Measurements from ENCODE around the gene TRIO. TPM values are rescaled to one million over a fixed set of nuclear protein-coding genes. Genes with fewer than 3 reads are reported as not detected.

TRIO gene
- total RNA-seq, 3 donors from 2014 or later (not counting 1 experiment from before 2014, with no cell fraction given) = 84.6 to 136 (median 94.3) TPM

- H3K4me3 Mint-ChIP-seq = no peak overlapping the region
- H3K27ac ChIP-seq (ENCODE audit: low read length) = no peak overlapping the region
- H3K36me3 Mint-ChIP-seq = no peaks in the 10 kb centered on the region
- TF ChIP-seq CTCF (IDR thresholded peaks at IDR 0.05) = no peak
- ATAC-seq (no peak), DNase-seq (no peak)
- H3K27me3 Mint-ChIP-seq (ENCODE audit: low read depth in 2 of 2) = no peaks in the 10 kb centered on the region
- no peaks in the 10 kb centered on the region for H3K4me1 ChIP-seq (ENCODE audit: control insufficient read depth, insufficient read depth, low read length)
- H3K36me3 ChIP-seq (ENCODE audit: control insufficient read depth, insufficient read depth, low read length) = peaks cover 5% of the 10 kb centered on the region
- no peaks in the 10 kb centered on the region for H3K9me3 Mint-ChIP-seq
- H3K4me1 Mint-ChIP-seq = no peaks in the 10 kb centered on the region
- intact Hi-C loops (cut with micrococcal nuclease) = no loop called here
- H3K9me3 ChIP-seq (ENCODE audit: control insufficient read depth, insufficient read depth, low read length) = no peaks in the 10 kb centered on the region
- 90% methylated on average over 12 of the region's 12 CpGs for WGBS (ENCODE audit: insufficient coverage)
- no peak overlapping the region for H3K4me3 ChIP-seq (ENCODE audit: low read length)
- H3K27ac Mint-ChIP-seq = no peak overlapping the region
- H3K27me3 ChIP-seq (ENCODE audit: control insufficient read depth, insufficient read depth, low read length) = no peaks in the 10 kb centered on the region
Observed at GRCh38 chr5:14416621-14417275, 273.6 kb downstream of the TRIO start.

GRCh38 chr5:14417276-14417730, 274.2 kb downstream of the TRIO start:
- H3K4me3 Mint-ChIP-seq = no peak overlapping the region
- DNase-seq = no peak
- H3K9me3 ChIP-seq (ENCODE audit: control insufficient read depth, insufficient read depth, low read length) = no peaks in the 10 kb centered on the region
- H3K4me1 Mint-ChIP-seq = no peaks in the 10 kb centered on the region
- no peaks in the 10 kb centered on the region for H3K27me3 ChIP-seq (ENCODE audit: control insufficient read depth, insufficient read depth, low read length)
- WGBS (ENCODE audit: insufficient coverage) = 88% methylated on average over 5 of the region's 5 CpGs
- H3K27ac ChIP-seq (ENCODE audit: low read length) = no peak overlapping the region
- no peak for TF ChIP-seq CTCF (IDR thresholded peaks at IDR 0.05)
- peaks cover 7% of the 10 kb centered on the region for H3K36me3 ChIP-seq (ENCODE audit: control insufficient read depth, insufficient read depth, low read length)
- H3K27ac Mint-ChIP-seq = no peak overlapping the region
- intact Hi-C loops (cut with micrococcal nuclease) = no loop called here
- no peaks in the 10 kb centered on the region for H3K9me3 Mint-ChIP-seq
- ATAC-seq = no peak
- H3K4me1 ChIP-seq (ENCODE audit: control insufficient read depth, insufficient read depth, low read length) = no peaks in the 10 kb centered on the region
- H3K27me3 Mint-ChIP-seq (ENCODE audit: low read depth in 2 of 2) = no peaks in the 10 kb centered on the region
- H3K4me3 ChIP-seq (ENCODE audit: low read length) = no peak overlapping the region
- no peaks in the 10 kb centered on the region for H3K36me3 Mint-ChIP-seq

DNA sequence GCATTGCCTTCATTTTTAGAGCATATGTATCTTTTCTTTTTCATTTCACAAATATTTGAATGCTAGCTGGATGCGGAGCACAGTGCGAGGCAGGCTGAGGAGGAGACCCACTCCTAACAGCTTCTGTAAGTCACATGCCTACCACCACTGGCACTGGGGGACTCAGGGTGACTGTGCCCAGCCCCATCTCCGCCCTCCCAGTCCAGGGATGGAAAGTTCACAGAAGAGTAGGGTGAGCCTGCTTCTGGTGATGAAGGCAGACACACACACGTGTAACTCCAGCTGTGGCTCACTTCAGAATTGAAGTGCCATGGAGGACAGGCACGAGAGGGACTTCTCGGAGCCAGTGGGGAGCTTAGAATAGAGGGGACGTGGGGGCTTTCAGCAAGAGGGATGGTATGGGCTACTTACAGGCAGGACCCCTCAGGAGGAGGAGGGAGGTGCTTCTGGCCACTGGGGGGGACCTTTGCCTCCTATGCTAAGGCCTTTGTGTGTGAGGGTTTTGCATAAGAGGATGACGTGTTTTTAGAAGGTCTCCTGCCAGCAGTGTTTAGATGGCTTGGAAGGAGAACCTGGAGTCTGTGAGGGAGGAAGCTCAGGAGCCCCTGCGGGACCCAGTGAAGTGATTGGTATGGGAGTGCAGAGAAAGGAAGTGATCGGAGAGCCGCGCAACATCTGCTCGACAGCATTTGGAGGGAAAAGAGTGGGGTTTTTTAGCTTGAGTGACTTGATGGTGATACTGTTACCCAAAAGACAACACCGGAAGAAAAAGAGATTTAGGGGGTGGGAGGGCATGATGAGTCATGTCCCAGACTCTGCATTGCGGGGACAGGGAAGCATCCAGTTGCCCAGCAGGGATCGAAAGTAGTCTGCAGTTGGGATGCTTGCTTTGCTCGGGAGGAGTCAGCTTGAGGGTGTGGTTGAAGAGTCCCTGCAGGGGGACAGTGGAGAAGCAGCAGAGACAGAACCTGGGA, 274.9 kb downstream of the TRIO start:
- 84% methylated on average over 17 of the region's 17 CpGs for WGBS (ENCODE audit: insufficient coverage)
- H3K27ac ChIP-seq (ENCODE audit: low read length) = no peak overlapping the region
- no peaks in the 10 kb centered on the region for H3K9me3 ChIP-seq (ENCODE audit: control insufficient read depth, insufficient read depth, low read length)
- intact Hi-C loops (cut with micrococcal nuclease) = no loop called here
- ATAC-seq = no peak
- no peak for TF ChIP-seq CTCF (IDR thresholded peaks at IDR 0.05)
- no peak overlapping the region for H3K27ac Mint-ChIP-seq
- no peaks in the 10 kb centered on the region for H3K27me3 Mint-ChIP-seq (ENCODE audit: low read depth in 2 of 2)
- no peaks in the 10 kb centered on the region for H3K4me1 ChIP-seq (ENCODE audit: control insufficient read depth, insufficient read depth, low read length)
- no peaks in the 10 kb centered on the region for H3K27me3 ChIP-seq (ENCODE audit: control insufficient read depth, insufficient read depth, low read length)
- H3K4me1 Mint-ChIP-seq = no peaks in the 10 kb centered on the region
- peaks cover 4% of the 10 kb centered on the region for H3K36me3 ChIP-seq (ENCODE audit: control insufficient read depth, insufficient read depth, low read length)
- DNase-seq = no peak
- H3K4me3 ChIP-seq (ENCODE audit: low read length) = no peak overlapping the region
- no peaks in the 10 kb centered on the region for H3K36me3 Mint-ChIP-seq
- H3K9me3 Mint-ChIP-seq = no peaks in the 10 kb centered on the region
- H3K4me3 Mint-ChIP-seq = no peak overlapping the region
